HG03571 (cell line): Measurements from ENCODE around the gene TUBB8B.
A peak's percentile ranks its signal among the peaks of the same experiment; 100 is the strongest.
"Not testable (repeated sequence)": the region's sequence is repeated elsewhere in the genome, so short reads cannot be mapped to it uniquely, and the experiment has no call there.

Experiments
- ATAC-seq: cut with Tn5 transposase; IDR thresholded peaks from one replicate; pipeline ENCODE4 v1.9.1; 2021; ENCODE audit not compliant: unreplicated experiment

TUBB8B gene

GRCh38 chr18:49176-49665, at the start of gene TUBB8B:
Gene TUBB8B (minus strand): TSS chr18:49615. CDS start chr18:49557, 58 bp downstream.
- not testable (repeated sequence) for ATAC-seq

DNA sequence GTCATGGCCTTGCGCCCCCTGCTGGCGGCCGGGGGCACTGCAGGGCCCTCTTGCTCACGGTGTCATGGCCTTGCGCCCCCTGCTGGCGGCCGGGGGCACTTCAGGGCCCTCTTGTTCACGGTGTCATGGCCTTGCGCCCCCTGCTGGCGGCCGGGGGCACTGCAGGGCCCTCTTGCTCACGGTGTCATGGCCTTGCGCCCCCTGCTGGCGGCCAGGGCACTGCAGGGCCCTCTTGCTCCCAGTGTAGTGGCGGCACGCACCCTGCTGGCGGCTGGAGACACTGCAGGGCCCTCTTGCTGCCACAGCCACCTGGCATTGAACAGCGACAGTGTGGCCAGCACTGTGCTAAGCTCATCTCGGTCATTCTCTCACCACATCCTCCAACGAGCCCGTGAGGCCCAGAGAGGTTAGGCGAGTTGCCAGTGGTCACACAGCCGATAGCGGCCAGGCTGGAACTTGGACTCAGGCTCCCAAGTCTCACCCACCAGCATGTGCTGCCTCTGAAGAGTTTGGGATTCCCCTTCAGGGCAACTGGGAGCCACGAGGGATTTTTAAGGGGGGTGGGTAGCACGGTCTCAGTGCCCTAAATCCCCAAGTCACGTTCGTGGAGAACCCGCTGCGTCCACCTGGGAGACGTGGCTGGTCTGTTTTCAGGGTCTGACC, 48.0 kb upstream of the TUBB8B start:
- ATAC-seq, result peak; percentile 89

DNA sequence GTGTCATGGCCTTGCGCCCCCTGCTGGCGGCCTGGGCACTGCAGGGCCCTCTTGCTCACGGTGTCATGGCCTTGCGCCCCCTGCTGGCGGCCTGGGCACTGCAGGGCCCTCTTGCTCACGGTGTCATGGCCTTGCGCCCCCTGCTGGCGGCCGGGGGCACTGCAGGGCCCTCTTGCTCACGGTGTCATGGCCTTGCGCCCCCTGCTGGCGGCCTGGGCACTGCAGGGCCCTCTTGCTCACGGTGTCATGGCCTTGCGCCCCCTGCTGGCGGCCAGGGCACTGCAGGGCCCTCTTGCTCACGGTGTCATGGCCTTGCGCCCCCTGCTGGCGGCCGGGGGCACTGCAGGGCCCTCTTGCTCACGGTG, 47.3 kb upstream of the TUBB8B start:
- ATAC-seq, result not testable (repeated sequence)

- ATAC-seq, result not testable (repeated sequence)
These were observed 46.8 kb upstream of the TUBB8B start for GRCh38 chr18:96101-96766.

DNA sequence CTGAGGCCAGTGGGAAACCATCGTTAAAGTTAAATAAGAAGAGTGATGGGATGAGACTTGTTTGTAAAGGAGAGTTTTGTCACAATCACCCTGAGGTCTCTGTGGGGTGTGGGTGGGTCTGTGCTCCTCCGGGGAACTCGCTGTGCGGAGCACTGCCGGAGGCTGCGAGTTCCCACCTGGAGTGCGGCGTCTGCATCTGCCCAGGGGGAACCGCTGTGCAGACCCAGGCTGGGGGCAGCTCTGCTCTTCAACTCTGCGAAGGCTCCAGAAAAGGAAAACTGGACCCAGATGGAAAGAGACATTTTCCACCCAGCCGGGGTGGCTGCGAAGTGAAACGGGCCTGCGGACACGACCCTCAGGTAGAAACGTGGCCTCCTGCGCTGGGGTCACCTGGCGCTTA, 46.2 kb upstream of the TUBB8B start:
- ATAC-seq, result not testable (repeated sequence)

GRCh38 chr18:93897-94408, 44.5 kb upstream of the TUBB8B start:
- ATAC-seq, result not testable (repeated sequence)

DNA sequence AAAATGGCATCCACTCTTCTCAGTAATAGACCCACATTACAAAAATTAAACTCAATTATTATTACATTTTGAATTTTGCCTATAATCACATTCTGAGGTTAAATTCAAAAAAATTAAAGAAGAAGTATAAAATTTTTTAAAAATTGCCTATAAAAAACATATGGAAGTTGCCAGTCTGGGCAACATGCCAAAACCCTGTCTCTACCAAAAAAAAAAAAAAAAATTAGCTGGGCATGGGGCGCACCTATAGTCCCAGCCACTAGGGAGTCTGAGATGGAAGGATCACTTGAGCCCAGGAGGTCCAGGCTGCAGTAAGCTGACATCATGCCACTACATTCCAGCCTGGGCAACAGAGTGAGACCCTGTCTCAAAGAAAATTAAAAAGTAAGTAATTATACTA, 42.1 kb upstream of the TUBB8B start:
- not testable (repeated sequence) for ATAC-seq

DNA sequence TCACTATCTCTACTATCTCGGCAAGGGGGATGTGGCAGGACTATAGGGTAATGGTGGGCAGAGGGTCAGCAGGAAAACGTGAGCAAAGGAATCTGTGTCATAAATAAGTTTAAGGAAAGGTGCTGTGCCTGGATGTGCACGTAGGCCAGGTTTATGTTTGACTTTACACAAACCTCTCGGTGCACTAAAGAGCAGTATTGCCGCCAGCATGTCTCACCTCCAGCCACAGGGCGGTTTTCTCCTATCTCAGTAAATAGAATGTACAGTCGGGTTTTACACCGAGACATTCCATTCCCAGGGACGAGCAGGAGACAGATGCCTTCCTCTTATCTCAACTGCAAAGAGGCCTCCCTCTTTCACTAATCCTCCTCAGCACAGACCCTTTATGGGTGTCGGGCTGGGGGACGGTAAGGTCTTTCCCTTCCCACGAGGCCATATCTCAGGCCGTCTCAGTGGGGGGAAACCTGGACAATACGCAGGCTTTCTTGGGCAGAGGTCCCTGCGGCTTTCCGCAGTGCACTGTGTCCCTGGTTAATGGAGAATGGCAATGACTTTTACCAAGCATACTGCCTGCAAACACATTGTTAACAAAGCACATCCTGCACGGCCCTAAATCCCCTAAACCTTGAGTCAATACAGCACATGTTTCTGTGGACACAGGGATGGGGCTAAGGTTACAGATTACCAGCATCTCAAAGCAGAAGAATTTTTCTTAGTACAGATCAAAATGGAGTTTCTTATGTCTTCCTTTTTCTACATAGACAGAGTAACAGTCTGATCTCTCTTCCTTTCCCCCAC, 41.2 kb upstream of the TUBB8B start:
- ATAC-seq, result not testable (repeated sequence)

DNA sequence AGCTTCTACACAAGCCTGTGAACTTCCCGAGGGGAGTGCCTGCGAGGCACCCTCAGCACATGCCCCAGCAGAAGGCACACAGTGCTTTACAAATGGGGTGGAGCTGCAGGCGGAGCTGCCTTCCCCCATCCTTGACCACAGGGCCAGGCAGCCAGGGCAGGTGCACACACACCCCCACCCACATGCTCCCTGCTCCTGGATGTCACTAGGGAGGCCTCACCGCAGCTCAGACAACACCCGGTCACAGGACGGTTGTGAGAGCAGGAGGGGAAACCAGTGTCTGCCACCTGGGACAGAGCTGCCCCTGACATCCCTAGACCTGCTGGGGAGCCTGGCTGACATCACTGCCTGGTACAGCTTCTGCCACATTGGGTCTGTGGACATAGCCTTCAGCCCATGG, 39.7 kb upstream of the TUBB8B start:
- ATAC-seq, result not testable (repeated sequence)

- ATAC-seq, result not testable (repeated sequence)
These were observed 35.4 kb upstream of the TUBB8B start for GRCh38 chr18:84801-85200.

- ATAC-seq, result not testable (repeated sequence)
These were observed 33.3 kb upstream of the TUBB8B start for GRCh38 chr18:82626-83209.

GRCh38 chr18:80881-81280, 31.5 kb upstream of the TUBB8B start:
- ATAC-seq, result not testable (repeated sequence)

DNA sequence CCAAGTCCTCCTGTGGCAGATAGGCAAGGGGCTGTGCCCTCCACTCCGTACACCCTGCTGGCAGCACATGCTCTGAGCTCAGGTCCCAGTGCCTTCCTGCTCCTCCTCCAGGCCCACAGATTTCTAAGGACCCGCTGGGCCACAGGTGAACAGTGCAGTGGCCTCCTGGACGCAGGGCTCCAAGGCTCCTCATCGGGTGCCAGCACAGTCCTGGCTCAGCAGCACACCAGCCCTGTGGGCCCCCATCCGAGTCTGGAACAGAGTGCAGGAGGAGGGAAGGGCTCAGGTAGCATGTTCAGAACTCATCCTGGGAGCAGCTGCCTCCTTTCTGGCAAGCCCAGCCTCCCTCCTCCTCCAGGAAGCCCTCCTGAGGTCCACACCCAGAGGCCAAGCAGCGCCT, 30.8 kb upstream of the TUBB8B start:
- ATAC-seq, result not testable (repeated sequence)

GRCh38 chr18:75525-76160, 26.2 kb upstream of the TUBB8B start:
- ATAC-seq, result not testable (repeated sequence)

DNA sequence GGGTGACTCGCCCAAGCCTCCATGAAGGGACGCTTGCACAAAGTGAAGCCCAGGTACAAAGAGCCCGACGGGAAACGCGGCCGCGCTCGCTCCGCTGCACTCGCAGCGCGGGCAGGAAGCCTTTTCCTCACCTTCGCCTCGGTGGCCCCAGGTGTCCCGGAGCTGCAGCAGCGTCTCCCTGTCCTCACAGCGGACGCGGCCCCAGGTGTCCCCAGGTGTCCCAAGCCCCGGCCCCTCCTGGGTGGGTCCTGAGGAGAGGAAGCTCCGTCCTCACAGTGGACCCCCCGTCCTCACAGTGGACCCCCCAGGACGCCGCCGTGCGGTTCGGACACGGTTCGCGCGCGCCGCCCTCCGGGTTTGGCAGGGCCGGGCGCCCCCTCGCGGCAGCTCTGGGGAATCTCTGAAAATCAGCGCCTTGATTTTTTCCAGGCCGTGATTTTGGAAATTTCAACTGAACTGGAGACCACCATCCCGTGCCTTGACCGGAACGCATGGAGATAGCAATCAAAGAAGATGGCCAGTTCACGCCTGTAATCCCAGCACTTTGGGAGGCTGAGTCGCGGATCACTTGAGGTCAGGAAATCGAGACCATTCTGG, 23.9 kb upstream of the TUBB8B start:
- not testable (repeated sequence) for ATAC-seq

GRCh38 chr18:67701-68100, 18.3 kb upstream of the TUBB8B start:
- ATAC-seq, result not testable (repeated sequence)

GRCh38 chr18:64279-64678, 14.9 kb upstream of the TUBB8B start:
- not testable (repeated sequence) for ATAC-seq

DNA sequence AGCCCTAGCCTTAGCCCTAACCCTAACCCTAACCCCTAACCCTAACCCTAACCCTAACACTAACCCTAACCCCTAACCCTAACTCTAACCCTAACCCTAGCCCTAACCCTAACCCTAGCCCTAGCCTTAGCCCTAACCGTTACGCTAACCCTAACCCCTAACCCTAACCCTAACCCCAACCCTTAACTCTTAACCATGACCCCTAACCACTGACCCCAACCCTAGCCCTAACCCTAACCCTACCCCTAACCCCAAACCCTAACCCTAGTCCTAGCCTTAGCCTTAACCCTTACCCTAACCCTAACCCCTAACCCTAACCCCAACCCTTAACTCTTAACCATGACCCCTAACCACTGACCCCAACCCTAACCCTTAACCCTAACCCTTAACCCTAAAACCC, 14.2 kb upstream of the TUBB8B start:
- ATAC-seq, result not testable (repeated sequence)

DNA sequence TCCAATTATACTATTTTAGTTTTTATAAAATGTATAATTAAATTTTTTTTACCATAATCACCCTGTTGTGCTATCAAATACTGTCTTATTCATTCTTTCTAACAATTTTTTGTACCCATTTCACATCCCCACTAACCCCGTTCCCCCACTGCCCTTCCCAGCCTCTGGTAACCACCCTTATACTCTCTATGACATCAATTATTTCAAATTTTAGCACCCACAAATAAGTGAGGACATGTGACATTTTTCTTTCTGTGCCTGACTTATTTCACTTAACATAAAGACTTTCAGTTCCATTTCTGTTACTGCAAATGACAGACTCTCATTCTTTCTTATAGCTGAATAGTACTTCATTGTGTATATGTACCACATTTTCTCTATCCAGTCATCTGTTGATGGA, 5.0 kb upstream of the TUBB8B start:
- ATAC-seq, result not testable (repeated sequence)

DNA sequence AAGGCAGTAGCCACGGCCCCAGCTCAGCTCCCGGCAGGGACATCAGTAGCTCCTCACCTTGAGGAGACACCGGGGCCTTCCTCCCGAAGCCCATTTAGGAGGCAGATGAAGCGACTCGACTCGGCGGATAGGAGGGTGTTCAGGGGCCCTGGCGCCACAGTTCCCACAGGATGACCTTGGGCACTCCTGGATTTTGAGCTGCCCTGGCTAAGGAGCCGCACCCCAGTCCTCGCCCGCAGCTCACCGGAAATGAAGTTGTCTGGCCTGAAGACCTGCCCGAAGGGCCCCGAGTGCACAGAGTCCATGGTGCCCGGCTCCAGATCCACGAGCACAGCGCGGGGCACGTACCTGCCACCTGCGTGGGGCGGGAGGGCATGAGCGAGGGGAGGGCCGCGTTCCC, 719 bp downstream of the TUBB8B start:
- ATAC-seq, result not testable (repeated sequence)
